Measurements from ENCODE around the gene LRRN2. TPM values are rescaled to one million over a fixed set of nuclear protein-coding genes. Genes with fewer than 3 reads are reported as not detected.

LRRN2 gene
- total RNA-seq = under 1 TPM in 1 of 5 donors, not detected in 4; 0.03 TPM
- total RNA-seq (2013) = not detected
- total RNA-seq = 0 to 0.21 (median 0) reads per million in 29 experiments

DNA sequence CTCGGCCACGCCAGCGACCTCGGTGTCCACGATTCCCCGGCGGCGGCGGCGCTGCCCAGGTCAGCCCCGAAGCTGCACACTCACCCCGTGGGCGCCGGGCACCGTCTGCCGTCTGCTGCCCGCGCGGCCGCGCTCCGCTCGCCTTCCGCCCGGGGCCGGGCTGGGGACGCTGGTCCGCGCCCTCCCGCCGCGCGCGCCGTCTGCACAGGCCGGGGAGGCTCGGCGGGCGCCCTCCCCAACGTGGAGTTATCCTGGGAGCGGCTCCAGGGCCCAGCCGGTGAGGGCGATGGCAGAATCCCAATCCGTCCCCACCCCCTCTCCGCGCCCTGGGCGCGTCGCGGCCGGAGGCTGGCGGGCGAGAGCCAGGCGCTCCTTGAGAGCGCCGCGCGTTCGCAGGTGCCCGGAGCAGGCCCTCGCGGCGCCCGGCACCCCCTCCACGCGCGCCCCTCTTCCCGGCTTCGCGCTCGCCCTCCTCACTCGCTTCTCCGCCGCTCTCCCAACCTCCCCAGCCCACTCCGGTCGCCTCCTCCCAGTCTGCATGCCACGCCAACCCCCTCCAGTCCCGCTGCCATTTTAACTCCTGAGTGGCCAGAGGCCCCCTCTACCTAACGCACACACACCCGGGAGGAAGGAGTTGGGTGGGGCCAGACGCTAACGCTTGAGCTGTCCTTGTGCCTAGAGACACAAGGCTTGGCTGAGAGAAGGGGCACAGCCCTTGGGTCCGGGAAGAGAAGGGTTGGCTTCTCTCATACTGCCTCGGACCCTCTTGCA, at the start of gene LRRN2:
TSS of gene LRRN2 (minus strand) at position 503 of the 771 bp plus-strand sequence. CDS start 65,746 bp downstream, outside the sequence.
- peaks cover 0 to 13% of the 10 kb centered on the region in 2 experiments for H3K4me1 ChIP-seq (ENCODE audit: control insufficient read depth in 1 of 2, extremely low read depth in 1 of 2, insufficient read depth in 2 of 2, low read length in 2 of 2)
- WGBS (ENCODE audit: insufficient coverage) = 4% methylated on average over 80 of the region's 84 CpGs
- Mint-ChIP-seq H3K36me3 (no peaks in the 10 kb centered on the region), H3K4me1 (peaks cover 12 to 13% (median 12%) of the 10 kb centered on the region in 3 donors), H3K27ac (no peak within 1 kb of the TSS), H3K27me3 (peaks cover 27 to 62% of the 10 kb centered on the region in 2 donors), H3K4me3 (peak within 1 kb of the TSS; percentile 49 to 75 (median 59)), H3K9me3 (no peaks in the 10 kb centered on the region)
- H3K36me3 ChIP-seq (ENCODE audit: control insufficient read depth in 2 of 2, extremely low read depth in 1 of 2, insufficient read depth in 1 of 2, low read length in 1 of 2) = no peaks in the 10 kb centered on the region
- H3K4me3 ChIP-seq (ENCODE audit: control insufficient read depth in 1 of 2, extremely low read depth in 1 of 2, low read length in 1 of 2) = peak within 1 kb of the TSS in 1 of 2 donors; percentile 64
- peaks cover 0 to 44% of the 10 kb centered on the region in 2 experiments for H3K27me3 ChIP-seq (replicated peaks in 1 of 2; ENCODE audit: control insufficient read depth in 2 of 2, extremely low read depth in 1 of 2, insufficient read depth in 2 of 2, low read length in 1 of 2)
- DNase-seq (no peak), ATAC-seq (replicated peaks in 1 of 4) (peak in 1 of 4 experiments; percentile 27)
- POLR2A ChIA-PET = no interaction called here
- H3K27ac ChIP-seq (ENCODE audit: low read length) = no peak within 1 kb of the TSS
- no peaks in the 10 kb centered on the region for H3K9me3 ChIP-seq
- CTCF ChIA-PET = no interaction called here

DNA sequence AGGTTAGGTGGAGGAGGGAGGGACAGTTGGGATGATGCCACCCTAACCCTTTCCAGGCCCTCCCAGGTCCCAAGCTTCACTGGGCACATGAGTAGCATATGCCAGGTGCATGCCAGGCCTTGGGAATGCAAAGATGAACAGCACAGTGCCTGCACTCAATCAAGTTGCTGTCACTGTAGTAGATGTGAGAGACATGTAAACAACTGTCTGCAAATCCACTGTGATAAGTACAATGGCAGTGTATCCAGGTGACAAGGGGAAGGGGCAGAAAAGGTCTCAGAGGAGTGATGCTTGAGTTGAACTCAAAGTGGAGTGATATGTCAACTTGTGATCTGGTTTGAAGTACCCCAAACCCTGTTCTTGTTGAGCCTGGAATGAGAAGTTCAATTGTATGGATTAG, 49.5 kb upstream of the LRRN2 start:
- peaks cover 0 to 20% (median 14%) of the 10 kb centered on the region in 3 donors for H3K9me3 Mint-ChIP-seq

GRCh38 chr1:204733869-204734596, 48.5 kb upstream of the LRRN2 start:
- H3K4me3 ChIP-seq (ENCODE audit: control insufficient read depth in 1 of 2, extremely low read depth in 1 of 2, low read length in 1 of 2) = no peak overlapping the region
- Mint-ChIP-seq H3K36me3 (no peaks in the 10 kb centered on the region), H3K9me3 (peaks cover 0 to 18% (median 14%) of the 10 kb centered on the region in 3 donors), H3K27me3 (peaks cover 11 to 20% of the 10 kb centered on the region in 2 donors), H3K4me1 (peaks cover 0 to 1% (median 0%) of the 10 kb centered on the region in 3 donors), H3K27ac (no peak overlapping the region), H3K4me3 (no peak overlapping the region)
- H3K4me1 ChIP-seq (ENCODE audit: control insufficient read depth in 1 of 2, extremely low read depth in 1 of 2, insufficient read depth in 2 of 2, low read length in 2 of 2) = no peaks in the 10 kb centered on the region
- CTCF ChIA-PET = no interaction called here
- no peak overlapping the region for H3K27ac ChIP-seq (ENCODE audit: low read length)
- WGBS (ENCODE audit: insufficient coverage) = 93% methylated on average over 7 of the region's 12 CpGs
- ATAC-seq (replicated peaks in 1 of 4) (no peak), DNase-seq (no peak)
- POLR2A ChIA-PET = no interaction called here
- H3K27me3 ChIP-seq (replicated peaks in 1 of 2; ENCODE audit: control insufficient read depth in 2 of 2, extremely low read depth in 1 of 2, insufficient read depth in 2 of 2, low read length in 1 of 2) = peaks cover 3 to 16% of the 10 kb centered on the region in 2 experiments
- H3K36me3 ChIP-seq (ENCODE audit: control insufficient read depth in 2 of 2, extremely low read depth in 1 of 2, insufficient read depth in 1 of 2, low read length in 1 of 2) = no peaks in the 10 kb centered on the region
- H3K9me3 ChIP-seq = peaks cover 4% of the 10 kb centered on the region

More for the DNA sequence above, 49.5 kb upstream of the LRRN2 start:
- H3K27me3 ChIP-seq (replicated peaks in 1 of 2; ENCODE audit: control insufficient read depth in 2 of 2, extremely low read depth in 1 of 2, insufficient read depth in 2 of 2, low read length in 1 of 2) = peaks cover 3 to 16% of the 10 kb centered on the region in 2 experiments
- ChIA-PET POLR2A (no interaction called here), CTCF (no interaction called here)
- Mint-ChIP-seq H3K4me1 (peaks cover 0 to 1% (median 0%) of the 10 kb centered on the region in 3 donors), H3K36me3 (no peaks in the 10 kb centered on the region), H3K4me3 (no peak overlapping the region), H3K27ac (no peak overlapping the region), H3K27me3 (peaks cover 11 to 17% of the 10 kb centered on the region in 2 donors)
- H3K36me3 ChIP-seq (ENCODE audit: control insufficient read depth in 2 of 2, extremely low read depth in 1 of 2, insufficient read depth in 1 of 2, low read length in 1 of 2) = no peaks in the 10 kb centered on the region
- no peaks in the 10 kb centered on the region for H3K4me1 ChIP-seq (ENCODE audit: control insufficient read depth in 1 of 2, extremely low read depth in 1 of 2, insufficient read depth in 2 of 2, low read length in 2 of 2)
- H3K9me3 ChIP-seq = peaks cover 4% of the 10 kb centered on the region
- ATAC-seq (replicated peaks in 1 of 4) (no peak), DNase-seq (no peak)
- no peak overlapping the region for H3K4me3 ChIP-seq (ENCODE audit: control insufficient read depth in 1 of 2, extremely low read depth in 1 of 2, low read length in 1 of 2)
- H3K27ac ChIP-seq (ENCODE audit: low read length) = no peak overlapping the region

GRCh38 chr1:204733289-204733688, 47.8 kb upstream of the LRRN2 start:
- DNase-seq = no peak
- POLR2A ChIA-PET = no interaction called here
- Mint-ChIP-seq H3K4me3 (no peak overlapping the region), H3K4me1 (peaks cover 0 to 1% (median 0%) of the 10 kb centered on the region in 3 donors), H3K27me3 (peaks cover 9 to 19% of the 10 kb centered on the region in 2 donors), H3K36me3 (no peaks in the 10 kb centered on the region), H3K9me3 (peaks cover 0 to 10% (median 7%) of the 10 kb centered on the region in 3 donors), H3K27ac (no peak overlapping the region)
- 78% methylated on average over 1 of the region's 4 CpGs for WGBS (ENCODE audit: insufficient coverage)
- H3K9me3 ChIP-seq = peaks cover under 1% of the 10 kb centered on the region
- peaks cover 3 to 16% of the 10 kb centered on the region in 2 experiments for H3K27me3 ChIP-seq (replicated peaks in 1 of 2; ENCODE audit: control insufficient read depth in 2 of 2, extremely low read depth in 1 of 2, insufficient read depth in 2 of 2, low read length in 1 of 2)
- H3K36me3 ChIP-seq (ENCODE audit: control insufficient read depth in 2 of 2, extremely low read depth in 1 of 2, insufficient read depth in 1 of 2, low read length in 1 of 2) = no peaks in the 10 kb centered on the region
- no peak for ATAC-seq (replicated peaks in 1 of 4)
- no peak overlapping the region for H3K4me3 ChIP-seq (ENCODE audit: control insufficient read depth in 1 of 2, extremely low read depth in 1 of 2, low read length in 1 of 2)
- H3K4me1 ChIP-seq (ENCODE audit: control insufficient read depth in 1 of 2, extremely low read depth in 1 of 2, insufficient read depth in 2 of 2, low read length in 2 of 2) = no peaks in the 10 kb centered on the region
- CTCF ChIA-PET = no interaction called here
- H3K27ac ChIP-seq (ENCODE audit: low read length) = no peak overlapping the region

DNA sequence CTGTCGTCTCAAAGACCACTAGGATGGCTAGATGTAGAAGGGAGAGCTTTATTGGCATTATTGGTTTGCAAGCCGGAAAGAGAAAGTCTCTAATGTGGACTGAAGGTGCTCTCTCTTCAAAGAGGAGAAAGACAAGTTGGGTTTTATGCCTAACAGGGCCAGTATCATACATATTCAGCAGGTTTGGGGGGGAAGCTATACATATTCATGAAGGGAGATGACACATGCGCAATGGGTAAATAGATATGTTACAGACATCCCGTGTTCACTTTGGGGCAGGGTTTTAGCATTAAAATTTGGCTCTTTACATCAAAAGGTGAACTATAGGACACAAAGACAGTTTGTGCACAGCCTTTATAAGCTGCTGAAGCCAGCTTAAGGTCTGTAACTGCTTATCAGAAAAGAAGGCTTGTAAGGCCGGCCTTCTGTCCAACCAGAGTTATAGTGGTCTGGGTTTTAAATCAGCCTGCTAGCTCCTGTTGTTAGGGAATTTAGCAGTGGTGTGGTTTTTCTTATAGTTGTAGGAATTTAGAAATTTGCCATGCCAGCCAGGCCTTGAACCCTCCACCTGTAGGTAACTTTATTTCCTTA, 46.5 kb upstream of the LRRN2 start:
- Histone ChIP-seq H3K4me3 (ENCODE audit: control insufficient read depth in 1 of 2, extremely low read depth in 1 of 2, low read length in 1 of 2) (no peak overlapping the region), H3K4me1 (ENCODE audit: control insufficient read depth in 1 of 2, extremely low read depth in 1 of 2, insufficient read depth in 2 of 2, low read length in 2 of 2) (no peaks in the 10 kb centered on the region), H3K27ac (ENCODE audit: low read length) (no peak overlapping the region), H3K9me3 (no peaks in the 10 kb centered on the region), H3K36me3 (ENCODE audit: control insufficient read depth in 2 of 2, extremely low read depth in 1 of 2, insufficient read depth in 1 of 2, low read length in 1 of 2) (no peaks in the 10 kb centered on the region), H3K27me3 (replicated peaks in 1 of 2; ENCODE audit: control insufficient read depth in 2 of 2, extremely low read depth in 1 of 2, insufficient read depth in 2 of 2, low read length in 1 of 2) (peaks cover 3 to 19% of the 10 kb centered on the region in 2 experiments)
- H3K4me3 Mint-ChIP-seq = no peak overlapping the region
- DNase-seq (no peak), ATAC-seq (replicated peaks in 1 of 4) (no peak)
- H3K4me1 Mint-ChIP-seq = peaks cover 0 to 1% (median 0%) of the 10 kb centered on the region in 3 donors
- no peak overlapping the region for H3K27ac Mint-ChIP-seq
- H3K27me3 Mint-ChIP-seq = peaks cover 8 to 20% of the 10 kb centered on the region in 2 donors
- 84% methylated on average over 3 of the region's 5 CpGs for WGBS (ENCODE audit: insufficient coverage)
- ChIA-PET CTCF (no interaction called here), POLR2A (no interaction called here)
- peaks cover 0 to 3% (median 3%) of the 10 kb centered on the region in 3 donors for H3K9me3 Mint-ChIP-seq
- H3K36me3 Mint-ChIP-seq = no peaks in the 10 kb centered on the region

DNA sequence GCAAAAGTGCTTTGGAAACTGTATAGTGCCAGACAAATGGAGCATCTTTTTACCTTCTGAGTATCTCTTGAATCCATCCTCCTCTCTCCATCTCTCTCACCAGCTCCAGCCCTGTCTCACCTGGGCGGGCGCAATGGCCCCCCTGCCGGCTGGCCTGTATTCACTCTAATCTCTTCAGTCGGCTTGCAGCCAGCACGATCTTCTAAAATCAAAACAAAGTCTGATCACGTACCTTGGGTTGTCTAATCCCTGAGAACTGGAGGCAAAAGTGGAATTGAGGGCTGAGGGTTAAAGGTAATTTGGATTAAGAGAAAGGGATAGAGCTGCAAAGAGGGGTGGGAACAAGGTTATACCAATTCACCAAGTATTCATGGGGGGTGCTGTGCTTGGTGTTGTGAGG, 46.0 kb upstream of the LRRN2 start:
- Histone ChIP-seq H3K36me3 (ENCODE audit: control insufficient read depth in 2 of 2, extremely low read depth in 1 of 2, insufficient read depth in 1 of 2, low read length in 1 of 2) (no peaks in the 10 kb centered on the region), H3K4me3 (ENCODE audit: control insufficient read depth in 1 of 2, extremely low read depth in 1 of 2, low read length in 1 of 2) (no peak overlapping the region), H3K9me3 (no peaks in the 10 kb centered on the region), H3K27ac (ENCODE audit: low read length) (no peak overlapping the region), H3K4me1 (ENCODE audit: control insufficient read depth in 1 of 2, extremely low read depth in 1 of 2, insufficient read depth in 2 of 2, low read length in 2 of 2) (no peaks in the 10 kb centered on the region), H3K27me3 (replicated peaks in 1 of 2; ENCODE audit: control insufficient read depth in 2 of 2, extremely low read depth in 1 of 2, insufficient read depth in 2 of 2, low read length in 1 of 2) (peaks cover 3 to 19% of the 10 kb centered on the region in 2 experiments)
- Mint-ChIP-seq H3K36me3 (no peaks in the 10 kb centered on the region), H3K9me3 (no peaks in the 10 kb centered on the region), H3K27me3 (peaks cover 8 to 22% of the 10 kb centered on the region in 2 donors), H3K4me3 (no peak overlapping the region), H3K4me1 (no peaks in the 10 kb centered on the region), H3K27ac (no peak overlapping the region)
- no peak for ATAC-seq (replicated peaks in 1 of 4)
- CTCF ChIA-PET = no interaction called here
- no peak for DNase-seq
- POLR2A ChIA-PET = no interaction called here
- 30% methylated on average over 1 of the region's 6 CpGs for WGBS (ENCODE audit: insufficient coverage)

Measured in T-cell (primary cell).